T follicular helper cell (primary cell): ENCODE measurements around the gene ZGPAT.

Source experiments
- DNase-seq: peaks from one replicate; pipeline ENCODE4 v3.0.0-alpha.2; 2020; ENCODE audit warnings: low read depth

The ZGPAT gene

DNA sequence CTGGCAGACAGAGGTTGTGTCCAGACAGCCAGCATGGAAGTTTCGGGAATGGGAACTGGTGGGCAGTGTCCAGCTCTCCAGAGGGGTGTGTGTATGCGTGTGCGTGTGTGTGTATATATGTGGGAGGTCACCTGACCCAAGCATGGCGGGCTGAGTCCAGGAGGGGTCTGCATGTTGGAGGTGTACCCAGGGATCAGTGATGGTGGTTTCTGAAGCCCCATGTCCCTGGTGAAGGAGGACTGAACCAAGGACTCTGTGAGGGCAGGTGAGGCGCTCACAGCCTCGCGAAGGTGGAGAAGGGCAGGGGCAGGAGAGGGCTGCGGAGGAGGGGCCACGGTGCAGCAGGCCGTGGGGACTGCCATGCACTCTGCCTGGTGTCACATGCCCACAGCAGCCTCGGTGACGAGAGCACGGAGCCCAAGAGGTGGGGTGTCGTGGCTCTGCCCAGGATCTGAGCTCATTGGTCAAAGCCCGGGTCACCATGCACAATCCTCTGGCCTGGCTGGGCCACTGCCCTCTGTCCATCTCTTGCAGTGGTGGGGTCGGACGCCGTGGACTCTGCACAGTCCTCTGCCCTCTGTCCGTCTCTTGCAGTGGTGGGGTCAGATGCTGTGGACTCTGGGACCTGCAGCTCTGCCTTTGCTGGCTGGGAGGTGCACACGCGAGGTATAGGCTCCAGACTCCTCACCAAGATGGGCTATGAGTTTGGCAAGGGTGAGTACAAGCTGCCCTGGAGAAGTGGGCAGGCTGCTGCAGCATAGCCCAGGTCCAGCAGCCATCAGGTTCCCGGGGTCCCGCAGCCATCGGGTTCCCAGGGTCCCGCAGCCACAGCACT lies 26.5 kb downstream of the ZGPAT start:
- DNase-seq, result no peak

DNA sequence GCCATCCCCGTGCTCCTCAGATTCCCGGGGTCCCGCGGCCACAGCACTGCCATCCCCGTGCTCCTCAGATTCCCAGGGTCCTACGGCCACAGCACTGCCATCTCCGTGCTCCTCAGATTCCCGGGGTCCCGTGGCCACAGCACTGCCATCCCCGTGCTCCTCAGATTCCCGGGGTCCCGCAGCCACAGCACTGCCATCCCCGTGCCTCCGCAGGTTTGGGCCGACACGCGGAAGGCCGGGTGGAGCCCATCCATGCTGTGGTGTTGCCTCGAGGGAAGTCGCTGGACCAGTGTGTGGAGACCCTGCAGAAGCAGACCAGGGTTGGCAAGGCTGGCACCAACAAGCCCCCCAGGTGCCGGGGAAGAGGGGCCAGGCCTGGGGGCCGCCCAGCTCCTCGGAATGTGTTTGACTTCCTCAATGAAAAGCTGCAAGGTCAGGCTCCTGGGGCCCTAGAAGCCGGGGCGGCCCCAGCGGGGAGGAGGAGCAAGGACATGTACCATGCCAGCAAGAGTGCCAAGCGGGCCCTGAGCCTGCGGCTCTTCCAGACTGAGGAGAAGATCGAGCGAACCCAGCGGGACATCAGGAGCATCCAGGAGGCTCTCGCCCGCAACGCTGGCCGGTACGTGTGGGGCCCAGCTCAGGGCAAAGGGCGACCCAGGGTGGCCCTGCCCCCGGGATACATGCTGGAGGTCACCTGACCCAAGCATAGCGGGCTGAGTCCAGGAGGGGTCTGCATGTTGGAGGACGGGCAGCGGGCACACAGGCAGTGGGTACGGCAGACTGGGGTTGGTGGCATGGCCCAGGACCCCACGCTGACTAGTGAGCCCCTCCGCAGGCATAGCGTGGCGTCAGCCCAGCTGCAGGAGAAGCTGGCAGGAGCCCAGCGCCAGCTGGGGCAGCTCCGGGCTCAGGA lies 27.4 kb downstream of the ZGPAT start:
- DNase-seq, result no peak

DNA sequence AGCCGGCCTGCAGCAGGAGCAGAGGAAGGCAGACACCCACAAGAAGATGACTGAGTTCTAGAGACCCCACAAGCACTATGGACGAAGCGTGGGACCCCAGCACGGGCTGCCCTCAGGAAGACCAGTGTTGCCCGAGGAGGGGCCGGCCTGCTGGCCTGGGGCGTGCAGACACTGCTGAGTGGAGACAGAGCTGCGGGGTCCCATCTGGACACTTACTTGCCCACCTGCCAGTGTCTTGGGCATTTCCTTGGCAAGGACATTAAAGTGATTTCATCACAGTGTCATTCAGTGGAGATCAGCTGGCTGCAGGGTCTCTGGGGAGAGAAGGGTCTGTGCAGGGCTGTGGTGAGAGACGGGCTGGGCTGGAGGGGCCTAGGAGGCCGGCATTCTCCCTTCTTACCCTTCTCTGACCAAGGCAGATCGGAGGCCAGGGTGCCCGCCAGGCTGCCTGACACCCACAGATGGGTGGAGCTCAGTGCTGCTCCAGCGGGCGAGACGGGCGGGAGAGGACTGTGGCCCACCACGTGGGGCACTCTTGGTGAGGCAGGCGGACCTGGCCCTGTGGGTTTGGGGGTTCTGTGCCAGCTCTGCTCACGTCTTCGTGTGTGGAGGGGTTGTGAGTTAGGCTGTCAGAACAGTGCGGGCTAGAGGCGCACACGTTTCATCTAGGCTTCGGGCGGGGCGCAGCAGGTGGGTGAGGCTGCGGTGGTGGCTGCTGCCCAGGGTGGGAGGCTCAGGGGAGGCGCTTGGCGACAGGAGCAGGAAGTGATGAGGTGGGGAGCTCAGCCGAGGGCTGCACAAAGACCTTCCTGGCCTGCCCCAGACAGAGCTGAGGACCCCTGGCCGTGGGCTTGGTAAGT lies 28.2 kb downstream of the ZGPAT start, which contains the start of gene LIME1:
TSS of gene LIME1 (plus strand) at position 806 of the 860 bp plus-strand sequence. CDS start 886 bp downstream, outside the sequence.
- DNase-seq, result peak; percentile 75

DNA sequence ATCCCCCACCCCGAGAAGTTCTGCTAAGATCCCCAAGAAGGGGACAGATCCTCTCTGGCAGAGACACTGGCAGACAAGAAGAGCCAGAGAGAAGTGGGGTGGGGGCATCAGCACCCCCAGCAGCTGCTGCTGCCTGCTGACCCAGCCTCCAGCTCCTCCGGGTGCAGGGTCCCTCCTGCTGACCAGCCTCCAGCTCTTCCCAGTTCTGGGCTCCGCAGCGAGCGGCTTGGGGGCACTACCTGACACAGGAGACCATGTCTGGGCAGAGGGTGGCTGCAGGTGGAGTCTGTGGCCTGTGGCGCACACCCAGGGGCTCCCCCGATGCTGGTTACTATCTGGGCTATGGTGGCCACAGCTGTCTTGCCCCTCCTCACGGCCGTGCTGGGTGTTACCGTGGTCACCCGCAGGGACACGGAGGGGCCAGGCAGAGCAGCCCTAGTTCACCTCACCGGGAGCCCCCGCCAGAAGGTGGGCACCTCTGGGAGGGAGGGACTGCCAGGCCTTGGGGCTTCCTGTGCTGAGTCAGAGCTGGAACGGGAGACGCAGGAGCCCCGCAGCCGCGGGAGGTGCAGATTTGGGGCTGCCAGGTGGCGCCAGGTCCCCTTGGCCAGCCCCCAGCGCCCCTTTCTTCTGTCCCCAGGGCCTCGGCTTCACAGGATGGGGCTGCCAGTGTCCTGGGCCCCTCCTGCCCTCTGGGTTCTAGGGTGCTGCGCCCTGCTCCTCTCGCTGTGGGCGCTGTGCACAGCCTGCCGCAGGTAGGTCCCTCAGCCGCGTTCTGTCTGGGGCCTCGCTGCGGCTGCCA lies 29.3 kb downstream of the ZGPAT start:
- peak; percentile 57 for DNase-seq

DNA sequence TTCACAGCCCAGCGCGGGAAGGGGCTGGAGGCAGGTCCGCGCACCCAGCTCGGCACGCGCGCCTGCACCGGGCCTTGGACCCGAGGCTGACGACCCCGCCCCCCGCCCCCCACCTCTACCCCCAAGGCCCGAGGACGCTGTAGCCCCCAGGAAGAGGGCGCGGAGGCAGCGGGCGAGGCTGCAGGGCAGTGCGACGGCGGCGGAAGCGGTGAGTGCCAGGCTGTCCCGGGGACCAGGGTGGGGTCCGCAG lies 29.8 kb downstream of the ZGPAT start:
- no peak for DNase-seq

DNA sequence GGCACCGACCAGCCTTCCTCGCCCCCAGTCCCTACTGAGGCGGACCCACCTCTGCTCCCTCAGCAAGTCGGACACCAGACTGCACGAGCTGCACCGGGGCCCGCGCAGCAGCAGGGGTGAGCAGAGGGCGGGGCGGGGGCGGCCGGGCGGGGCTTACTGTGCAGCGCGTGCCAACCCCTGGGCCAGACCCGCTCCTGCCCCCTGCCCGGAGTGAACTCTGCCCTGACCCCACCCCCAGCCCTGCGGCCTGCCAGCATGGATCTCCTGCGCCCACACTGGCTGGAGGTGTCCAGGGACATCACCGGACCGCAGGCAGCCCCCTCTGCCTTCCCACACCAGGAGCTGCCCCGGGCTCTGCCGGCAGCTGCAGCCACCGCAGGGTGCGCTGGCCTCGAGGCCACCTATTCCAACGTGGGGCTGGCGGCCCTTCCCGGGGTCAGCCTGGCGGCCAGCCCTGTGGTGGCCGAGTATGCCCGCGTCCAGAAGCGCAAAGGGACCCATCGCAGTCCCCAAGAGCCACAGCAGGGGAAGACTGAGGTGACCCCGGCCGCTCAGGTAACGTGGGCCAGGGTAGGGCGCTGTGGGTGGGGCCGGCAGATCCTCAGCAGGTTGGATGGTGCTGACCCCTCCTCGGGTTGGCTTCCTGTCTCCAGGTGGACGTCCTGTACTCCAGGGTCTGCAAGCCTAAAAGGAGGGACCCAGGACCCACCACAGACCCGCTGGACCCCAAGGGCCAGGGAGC lies 30.3 kb downstream of the ZGPAT start:
- DNase-seq, result peak; percentile 24

DNA sequence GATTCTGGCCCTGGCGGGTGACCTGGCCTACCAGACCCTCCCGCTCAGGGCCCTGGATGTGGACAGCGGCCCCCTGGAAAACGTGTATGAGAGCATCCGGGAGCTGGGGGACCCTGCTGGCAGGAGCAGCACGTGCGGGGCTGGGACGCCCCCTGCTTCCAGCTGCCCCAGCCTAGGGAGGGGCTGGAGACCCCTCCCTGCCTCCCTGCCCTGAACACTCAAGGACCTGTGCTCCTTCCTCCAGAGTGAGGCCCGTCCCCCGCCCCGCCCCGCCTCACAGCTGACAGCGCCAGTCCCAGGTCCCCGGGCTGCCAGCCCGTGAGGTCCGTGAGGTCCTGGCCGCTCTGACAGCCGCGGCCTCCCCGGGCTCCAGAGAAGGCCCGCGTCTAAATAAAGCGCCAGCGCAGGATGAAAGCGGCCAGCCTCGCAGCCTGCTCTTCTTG lies 30.9 kb downstream of the ZGPAT start:
- DNase-seq, result peak; percentile 22

DNA sequence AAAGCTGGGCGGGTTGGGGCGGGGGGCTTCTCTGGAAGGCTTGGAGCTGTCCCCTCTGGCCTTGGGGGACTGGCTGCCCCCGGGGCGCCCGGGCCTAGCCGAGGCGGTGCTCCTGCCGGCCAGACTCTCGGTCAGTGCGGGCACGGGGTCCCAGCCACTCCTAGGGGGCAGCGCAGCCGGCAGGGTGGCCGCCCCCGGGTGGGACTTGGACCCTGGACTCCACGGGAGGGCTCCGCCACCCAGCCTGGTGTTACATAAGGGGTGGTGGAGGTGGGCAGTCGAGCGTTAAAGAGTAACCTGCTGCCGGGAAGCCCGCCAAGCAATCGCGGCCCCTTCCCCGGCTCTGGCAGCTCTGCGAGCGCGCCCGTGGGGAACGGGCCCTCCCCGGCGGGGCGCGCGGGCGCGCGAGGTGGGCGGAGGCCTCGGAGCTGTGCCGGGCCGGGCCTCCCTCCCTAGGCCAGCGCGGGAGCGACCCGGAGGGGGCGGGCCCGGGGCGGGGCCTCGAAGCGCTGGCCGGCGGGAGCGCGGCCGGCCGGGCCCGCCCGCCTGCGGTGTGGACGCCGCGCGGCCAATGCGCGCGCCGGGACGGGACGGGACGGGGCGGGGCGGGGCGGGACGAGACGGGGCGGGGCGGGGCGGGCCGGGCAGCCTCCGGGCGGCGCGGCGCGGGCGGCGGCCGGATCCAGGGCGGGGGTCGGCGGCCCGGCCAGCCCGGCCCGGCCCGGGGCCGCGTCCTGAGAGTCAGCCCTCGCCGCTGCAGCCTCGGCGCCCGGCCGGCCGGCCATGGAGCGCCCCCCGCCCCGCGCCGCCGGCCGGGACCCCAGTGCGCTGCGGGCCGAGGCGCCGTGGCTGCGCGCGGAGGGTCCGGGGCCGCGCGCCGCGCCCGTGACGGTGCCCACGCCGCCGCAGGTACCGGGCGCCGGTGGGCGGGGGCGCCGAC lies 31.6 kb downstream of the ZGPAT start, which contains the start of gene SLC2A4RG:
TSS of gene SLC2A4RG (plus strand) at position 647 of the 940 bp plus-strand sequence. CDS start at position 784, 137 bp downstream.
- peak; percentile 53 for DNase-seq

DNA sequence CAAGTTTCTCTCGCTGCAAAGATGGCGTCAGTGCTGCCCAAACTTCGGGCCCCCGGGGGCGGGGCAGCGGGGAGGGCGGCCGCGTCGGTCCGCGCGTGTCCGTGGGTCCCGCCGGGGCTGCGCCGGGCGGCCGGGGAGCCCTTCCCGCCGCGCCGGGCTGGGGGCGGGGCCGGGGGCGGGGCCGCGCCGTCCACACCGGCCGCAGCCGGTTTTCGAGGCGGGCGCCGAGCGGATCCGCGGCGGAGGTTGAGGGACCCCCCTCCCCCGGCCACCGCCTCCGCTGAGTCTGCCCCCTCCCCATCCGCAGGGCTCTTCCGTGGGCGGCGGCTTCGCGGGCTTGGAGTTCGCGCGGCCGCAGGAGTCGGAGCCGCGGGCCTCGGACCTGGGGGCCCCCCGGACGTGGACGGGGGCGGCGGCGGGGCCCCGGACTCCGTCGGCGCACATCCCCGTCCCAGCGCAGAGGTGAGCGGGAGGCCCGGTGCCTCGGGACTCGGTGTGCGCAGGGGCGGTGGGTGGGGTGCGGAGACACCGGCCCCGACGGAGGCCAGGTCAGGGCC lies 32.3 kb downstream of the ZGPAT start:
- peak; percentile 37 for DNase-seq

DNA sequence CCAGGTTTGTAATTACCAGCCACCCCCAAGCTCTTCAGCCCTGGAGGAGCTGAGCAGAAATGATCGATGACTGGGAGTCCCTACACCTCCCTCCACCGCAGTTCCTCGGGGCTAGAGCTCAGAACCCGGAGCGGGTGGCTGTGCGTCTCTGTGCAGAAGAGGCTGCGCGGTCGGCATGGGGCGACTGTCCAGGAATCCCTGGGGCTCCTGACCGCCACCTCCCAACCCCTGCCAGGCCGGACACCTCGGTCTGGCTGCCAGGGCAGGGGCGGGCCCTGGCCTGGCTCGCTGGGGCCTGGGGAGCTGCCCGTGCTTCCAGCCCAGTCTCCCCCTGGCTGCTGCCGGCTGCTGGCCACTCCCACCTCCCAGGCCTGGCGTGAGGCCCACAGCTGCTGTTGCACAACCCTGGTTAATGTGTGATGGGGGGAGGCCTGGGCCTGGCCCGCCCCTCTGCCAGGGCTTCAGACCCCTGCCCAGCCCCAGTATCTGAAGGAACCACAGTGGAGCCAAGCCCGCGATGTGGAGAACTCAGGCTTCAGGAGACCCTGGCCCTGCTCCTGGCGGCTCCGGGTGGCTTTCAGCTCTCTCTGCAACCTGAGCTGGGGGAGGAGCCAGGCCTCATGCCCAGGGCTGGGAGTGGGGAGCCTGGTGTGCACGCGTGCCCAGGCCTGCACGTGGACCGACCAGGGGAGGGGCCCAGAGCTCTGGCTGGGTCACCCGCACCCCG lies 33.0 kb downstream of the ZGPAT start:
- DNase-seq, result peak; percentile 30

DNA sequence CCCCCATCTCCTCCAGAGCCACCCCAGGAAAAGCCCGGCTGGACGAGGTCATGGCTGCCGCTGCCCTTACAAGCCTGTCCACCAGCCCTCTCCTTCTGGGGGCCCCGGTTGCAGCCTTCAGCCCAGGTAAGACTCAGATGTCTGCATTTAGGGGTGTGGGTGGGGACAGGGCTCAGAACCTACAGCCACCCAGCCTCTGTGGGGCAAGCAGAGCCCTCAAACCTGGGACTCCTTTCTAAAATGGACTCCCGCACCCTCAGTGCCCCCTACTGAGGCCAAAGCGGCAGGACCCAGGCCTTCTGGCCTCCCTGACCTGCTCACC lies 33.5 kb downstream of the ZGPAT start:
- DNase-seq, result no peak

DNA sequence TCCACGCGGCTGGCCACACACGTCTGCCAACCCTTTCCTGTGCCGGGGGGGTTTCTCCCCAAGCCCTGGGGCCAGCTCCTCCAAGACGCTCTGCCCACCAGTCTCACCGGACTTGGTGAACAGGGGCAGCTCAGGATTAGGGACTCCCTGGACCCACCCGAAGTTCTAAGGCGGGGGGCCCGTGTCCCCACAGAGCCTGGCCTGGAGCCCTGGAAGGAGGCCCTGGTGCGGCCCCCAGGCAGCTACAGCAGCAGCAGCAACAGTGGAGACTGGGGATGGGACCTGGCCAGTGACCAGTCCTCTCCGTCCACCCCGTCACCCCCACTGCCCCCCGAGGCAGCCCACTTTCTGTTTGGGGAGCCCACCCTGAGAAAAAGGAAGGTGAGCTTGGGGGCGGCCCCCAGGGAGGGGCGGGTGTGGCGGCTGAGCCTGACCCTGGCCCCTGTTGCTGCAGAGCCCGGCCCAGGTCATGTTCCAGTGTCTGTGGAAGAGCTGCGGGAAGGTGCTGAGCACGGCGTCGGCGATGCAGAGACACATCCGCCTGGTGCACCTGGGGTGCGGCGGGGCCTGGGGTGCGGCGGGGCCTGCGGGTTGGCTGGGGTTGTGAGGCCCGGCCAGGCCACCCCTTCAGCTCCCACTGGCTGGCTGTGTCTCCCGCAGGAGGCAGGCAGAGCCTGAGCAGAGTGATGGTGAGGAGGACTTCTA lies 34.0 kb downstream of the ZGPAT start:
- DNase-seq, result no peak

DNA sequence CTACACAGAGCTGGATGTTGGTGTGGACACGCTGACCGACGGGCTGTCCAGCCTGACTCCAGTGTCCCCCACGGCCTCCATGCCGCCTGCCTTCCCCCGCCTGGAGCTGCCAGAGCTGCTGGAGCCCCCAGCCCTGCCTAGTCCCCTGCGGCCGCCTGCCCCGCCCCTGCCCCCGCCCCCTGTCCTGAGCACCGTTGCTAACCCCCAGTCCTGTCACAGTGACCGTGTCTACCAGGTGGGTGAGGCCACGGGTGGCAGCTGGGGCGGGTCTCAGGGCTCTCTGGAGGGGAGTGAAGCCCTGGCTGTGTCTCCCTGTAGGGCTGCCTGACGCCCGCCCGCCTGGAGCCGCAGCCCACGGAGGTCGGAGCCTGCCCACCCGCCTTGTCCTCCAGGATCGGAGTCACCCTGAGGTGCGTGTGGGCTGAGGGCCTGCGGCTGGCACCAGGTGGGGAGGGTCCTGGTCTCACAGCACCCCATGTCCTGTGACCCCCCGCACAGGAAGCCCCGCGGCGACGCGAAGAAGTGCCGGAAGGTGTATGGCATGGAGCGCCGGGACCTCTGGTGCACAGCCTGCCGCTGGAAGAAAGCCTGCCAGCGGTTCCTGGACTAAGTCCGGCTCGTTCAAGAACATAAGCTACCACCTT lies 34.7 kb downstream of the ZGPAT start:
- no peak for DNase-seq

DNA sequence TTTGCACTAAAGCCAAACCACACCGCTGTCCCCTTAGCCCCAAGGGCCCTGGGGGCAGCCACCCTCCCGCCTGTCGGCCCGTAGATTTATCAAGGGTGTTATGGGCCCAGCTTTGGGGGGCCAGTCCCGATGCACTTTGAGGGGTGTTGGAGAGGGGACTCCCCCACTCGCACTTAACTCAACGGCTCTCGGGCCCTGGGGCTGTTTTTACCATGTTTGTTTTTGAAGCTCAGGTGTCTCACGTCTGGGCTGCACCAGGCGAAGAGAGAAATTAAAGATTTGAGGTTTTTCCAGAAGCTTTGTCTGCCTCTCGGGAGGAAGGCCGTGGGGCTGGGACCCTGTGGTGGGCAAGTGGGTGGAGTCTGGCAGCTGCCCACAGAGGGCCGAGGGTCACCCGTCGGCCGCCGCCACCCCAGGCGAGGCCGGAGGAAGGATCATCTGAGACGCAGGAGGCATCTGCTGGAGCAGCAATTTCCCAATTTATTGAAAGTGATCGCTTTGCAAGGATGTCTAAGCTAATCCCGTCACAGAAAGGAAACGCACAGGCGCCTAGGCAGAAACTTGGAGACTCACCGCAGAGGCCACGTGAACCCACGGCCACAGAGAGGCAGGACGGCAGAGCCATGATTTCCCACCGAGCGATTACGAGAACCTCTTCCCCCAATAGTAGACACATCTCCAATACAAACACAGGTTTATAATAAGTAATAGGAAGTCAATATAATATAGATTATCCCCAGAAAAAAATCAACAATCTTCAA lies 35.6 kb downstream of the ZGPAT start:
- DNase-seq, result no peak

DNA sequence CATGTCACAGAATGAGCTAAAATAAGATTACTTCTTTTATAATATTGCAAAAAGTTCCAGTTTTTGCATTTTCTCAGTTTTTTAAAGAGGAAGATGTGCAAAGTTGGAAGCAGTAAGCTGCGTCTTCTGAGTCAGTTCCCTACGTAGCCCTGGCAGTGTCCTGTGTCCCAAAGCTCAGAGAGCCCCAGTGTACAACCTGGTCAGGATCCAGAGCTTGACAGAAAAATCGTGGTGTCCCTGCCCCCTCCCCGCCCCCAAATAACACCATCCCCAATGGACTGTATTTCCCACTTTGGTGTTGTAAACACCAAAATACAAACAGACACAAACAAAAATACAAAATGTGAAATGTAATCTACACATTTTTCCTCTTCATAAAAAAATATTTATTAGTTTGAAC lies 36.3 kb downstream of the ZGPAT start:
- DNase-seq, result no peak
